NB4 (cell line): Measurements from ENCODE around the gene SUN5.

ENCODE experiments used
- CTCF ChIP-seq: IDR thresholded peaks from one replicate; pipeline ENCODE4 v1.5.1; 2012; ENCODE audit warnings: low read depth, low read length
- TF ChIP-seq, protein P1 (sequence below): IDR thresholded peaks from 2 replicates; pipeline ENCODE4 v1.6.1; 2011; ENCODE audit warnings: low read depth, low read length

GRCh38 chr20:32980990-32981389 lies 23.2 kb downstream of the SUN5 start:
- TF ChIP-seq CTCF, result no peak
- TF ChIP-seq, protein P1, sequence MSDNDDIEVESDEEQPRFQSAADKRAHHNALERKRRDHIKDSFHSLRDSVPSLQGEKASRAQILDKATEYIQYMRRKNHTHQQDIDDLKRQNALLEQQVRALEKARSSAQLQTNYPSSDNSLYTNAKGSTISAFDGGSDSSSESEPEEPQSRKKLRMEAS, result no peak
